Activated T-cell treated with anti-CD3 and anti-CD28 coated beads for 4 hours (primary cell): ENCODE results near the gene MGAT3.
"Not testable (repeated sequence)": the region's sequence is repeated elsewhere in the genome, so short reads cannot be mapped to it uniquely, and the experiment has no call there.

Experiments
- DNase-seq: peaks from one replicate; pipeline ENCODE4 v3.0.0-alpha.2; 2020

MGAT3 gene

DNA sequence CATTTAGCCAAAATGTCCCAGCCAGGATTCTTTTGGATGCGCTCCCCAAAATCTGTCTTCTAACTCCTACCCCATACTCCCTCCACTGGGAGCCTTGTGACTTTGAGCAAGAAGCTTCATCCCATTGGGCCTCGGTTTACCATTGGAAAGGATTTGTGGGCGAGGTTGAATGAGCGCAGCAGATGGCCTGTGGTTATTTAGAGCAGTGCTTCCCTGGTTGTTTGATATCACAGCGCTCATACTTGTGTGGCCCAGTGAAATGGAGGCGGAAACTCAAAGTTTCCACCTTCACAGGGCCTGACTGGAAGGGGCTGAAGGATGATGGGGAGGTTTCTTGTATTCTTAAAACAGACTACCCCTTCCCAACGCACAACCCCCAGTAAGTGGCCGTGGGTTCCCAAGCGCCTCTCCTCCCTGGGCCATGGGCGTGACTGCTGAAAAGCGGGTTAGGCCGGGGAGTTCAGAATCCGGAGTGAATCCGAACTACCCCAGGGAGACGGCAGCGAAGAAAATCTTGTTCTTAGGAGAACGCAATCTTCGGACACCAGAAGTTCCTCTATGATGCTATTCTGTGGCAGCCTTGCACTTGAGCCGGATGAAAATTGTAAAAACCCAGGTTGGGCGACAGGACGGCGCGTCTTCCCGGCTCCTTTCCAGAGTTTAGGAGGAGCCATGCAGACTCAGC, 62.3 kb downstream of the MGAT3 start:
- no peak for DNase-seq

DNA sequence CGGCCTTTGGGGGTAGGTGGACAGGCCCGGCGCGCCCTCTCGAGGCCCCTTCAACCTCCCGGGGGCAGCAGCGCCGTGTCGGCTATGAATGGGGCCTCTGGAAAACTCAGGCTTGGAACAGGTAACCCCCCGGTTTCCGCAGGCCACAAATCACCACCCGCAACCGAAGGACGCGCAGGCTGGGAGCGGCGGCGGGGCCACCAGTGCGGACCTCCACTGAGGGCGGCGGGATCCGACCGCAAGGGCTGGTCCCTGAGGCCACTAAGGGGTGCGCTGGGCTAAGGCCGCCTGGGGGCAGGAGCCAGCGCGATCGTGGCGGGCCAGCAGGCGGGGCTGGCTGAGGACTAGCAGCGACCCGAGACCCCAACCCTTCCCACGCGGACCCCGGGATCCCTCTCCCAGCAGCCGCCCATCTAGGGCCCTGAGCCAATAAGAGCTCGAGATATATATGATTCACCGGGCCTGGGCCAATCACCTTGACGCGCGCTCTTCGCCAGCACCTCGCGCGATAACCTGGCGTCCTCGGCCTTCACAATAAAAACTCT, 62.9 kb downstream of the MGAT3 start:
- DNase-seq: peak; percentile 93

DNA sequence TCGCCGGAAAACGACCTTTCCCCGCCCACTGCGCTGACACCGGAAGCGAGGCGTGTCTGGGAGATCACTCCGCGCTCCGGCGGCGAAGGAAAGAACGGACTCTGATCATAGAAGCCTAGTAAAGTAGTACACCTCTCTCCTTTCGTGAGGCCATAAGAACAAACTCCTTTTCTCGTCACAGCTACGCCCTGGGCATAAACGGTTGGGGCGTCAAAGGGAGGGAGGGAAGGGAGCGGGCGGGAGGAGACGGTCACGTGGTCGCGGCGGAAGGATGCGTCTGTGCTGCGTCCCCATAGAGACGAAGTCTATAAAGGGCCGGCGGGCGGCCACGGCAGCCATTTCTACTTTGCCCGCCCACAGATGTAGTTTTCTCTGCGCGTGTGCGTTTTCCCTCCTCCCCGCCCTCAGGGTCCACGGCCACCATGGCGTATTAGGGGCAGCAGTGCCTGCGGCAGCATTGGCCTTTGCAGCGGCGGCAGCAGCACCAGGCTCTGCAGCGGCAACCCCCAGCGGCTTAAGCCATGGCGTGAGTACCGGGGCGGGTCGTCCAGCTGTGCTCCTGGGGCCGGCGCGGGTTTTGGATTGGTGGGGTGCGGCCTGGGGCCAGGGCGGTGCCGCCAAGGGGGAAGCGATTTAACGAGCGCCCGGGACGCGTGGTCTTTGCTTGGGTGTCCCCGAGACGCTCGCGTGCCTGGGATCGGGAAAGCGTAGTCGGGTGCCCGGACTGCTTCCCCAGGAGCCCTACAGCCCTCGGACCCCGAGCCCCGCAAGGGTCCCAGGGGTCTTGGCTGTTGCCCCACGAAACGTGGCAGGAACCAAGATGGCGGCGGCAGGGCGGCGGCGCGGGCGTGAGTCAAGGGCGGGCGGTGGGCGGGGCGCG, 63.7 kb downstream of the MGAT3 start, which contains the start of gene ATF4:
ATF4 (plus strand) TSS at position 337 of the 880 bp plus-strand sequence. CDS start 884 bp downstream, outside the sequence.
- DNase-seq: peak; percentile 89

DNA sequence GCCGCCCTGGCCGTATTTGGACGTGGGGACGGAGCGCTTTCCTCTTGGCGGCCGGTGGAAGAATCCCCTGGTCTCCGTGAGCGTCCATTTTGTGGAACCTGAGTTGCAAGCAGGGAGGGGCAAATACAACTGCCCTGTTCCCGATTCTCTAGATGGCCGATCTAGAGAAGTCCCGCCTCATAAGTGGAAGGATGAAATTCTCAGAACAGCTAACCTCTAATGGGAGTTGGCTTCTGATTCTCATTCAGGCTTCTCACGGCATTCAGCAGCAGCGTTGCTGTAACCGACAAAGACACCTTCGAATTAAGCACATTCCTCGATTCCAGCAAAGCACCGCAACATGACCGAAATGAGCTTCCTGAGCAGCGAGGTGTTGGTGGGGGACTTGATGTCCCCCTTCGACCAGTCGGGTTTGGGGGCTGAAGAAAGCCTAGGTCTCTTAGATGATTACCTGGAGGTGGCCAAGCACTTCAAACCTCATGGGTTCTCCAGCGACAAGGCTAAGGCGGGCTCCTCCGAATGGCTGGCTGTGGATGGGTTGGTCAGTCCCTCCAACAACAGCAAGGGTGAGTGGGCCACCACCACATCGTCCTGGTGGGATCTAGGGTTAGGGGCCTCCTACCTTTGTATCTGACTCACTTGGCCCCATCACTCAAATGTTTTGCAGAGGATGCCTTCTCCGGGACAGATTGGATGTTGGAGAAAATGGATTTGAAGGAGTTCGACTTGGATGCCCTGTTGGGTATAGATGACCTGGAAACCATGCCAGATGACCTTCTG, 64.5 kb downstream of the MGAT3 start:
- DNase-seq: not testable (repeated sequence)

DNA sequence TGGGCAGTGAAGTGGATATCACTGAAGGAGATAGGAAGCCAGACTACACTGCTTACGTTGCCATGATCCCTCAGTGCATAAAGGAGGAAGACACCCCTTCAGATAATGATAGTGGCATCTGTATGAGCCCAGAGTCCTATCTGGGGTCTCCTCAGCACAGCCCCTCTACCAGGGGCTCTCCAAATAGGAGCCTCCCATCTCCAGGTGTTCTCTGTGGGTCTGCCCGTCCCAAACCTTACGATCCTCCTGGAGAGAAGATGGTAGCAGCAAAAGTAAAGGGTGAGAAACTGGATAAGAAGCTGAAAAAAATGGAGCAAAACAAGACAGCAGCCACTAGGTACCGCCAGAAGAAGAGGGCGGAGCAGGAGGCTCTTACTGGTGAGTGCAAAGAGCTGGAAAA, 65.3 kb downstream of the MGAT3 start:
- not testable (repeated sequence) for DNase-seq

DNA sequence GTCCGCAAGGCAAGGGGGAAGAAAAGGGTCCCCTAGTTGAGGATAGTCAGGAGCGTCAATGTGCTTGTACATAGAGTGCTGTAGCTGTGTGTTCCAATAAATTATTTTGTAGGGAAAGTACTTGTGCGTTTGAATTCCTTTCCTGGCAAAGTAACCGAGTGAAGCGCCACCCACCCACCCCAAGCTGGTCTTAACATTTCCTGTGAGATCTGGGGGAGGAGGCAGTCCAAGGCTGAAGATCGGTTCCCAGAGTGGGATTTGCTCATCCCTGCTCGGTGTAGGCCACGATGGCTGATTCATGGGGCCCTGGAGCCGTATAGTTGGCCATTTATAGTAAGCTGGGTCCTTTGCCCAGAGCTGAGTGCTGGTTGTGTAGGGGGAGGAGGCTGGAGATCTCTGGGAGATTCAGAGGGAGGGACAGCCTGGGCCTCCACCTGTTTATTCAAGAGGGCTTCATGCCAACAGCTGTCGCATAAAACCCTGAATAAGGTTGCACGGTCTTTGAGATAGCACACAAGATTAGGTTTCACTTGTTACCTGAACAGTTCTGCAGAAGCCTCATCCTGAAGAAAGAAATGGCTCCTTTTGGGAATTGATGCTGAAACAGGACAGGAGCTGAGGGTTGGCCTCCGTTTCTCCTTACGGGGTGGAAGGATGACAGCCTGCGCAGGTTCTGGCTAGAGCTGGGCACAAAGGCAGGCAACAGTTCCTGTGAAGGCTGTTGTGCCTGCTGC, 65.9 kb downstream of the MGAT3 start:
- no peak for DNase-seq

DNA sequence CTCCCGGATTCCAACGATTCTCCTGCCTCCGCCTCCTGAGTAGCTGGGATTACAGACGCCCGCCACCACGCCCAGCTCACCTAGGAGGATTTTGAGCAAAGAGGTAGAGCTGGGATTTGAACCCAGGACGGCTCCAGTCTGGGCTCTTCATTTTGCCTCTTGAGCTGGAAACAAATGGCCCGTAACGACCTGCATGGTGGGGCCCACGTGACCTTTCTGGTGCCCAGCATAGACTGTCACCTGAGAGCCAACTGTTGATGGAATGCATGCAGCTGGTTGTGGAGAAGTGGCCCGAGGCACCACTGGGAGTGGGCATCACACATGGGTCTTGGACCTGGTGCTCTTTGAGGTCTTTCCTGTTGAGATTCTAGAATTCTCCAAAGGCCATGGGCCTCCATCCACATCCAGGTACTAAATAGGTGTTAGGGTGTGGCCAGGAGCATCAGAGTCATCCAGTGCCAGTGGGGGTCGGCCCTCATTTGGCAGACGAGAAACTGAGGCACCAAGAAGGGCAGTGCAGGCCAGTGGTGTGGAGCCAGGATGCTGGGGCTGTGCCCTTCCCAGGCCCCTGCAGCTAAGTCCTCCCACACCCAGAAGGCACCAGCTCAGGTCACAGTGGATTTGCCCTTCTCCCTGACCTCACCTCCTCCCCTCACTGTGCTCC, 67.4 kb downstream of the MGAT3 start:
- no peak for DNase-seq

DNA sequence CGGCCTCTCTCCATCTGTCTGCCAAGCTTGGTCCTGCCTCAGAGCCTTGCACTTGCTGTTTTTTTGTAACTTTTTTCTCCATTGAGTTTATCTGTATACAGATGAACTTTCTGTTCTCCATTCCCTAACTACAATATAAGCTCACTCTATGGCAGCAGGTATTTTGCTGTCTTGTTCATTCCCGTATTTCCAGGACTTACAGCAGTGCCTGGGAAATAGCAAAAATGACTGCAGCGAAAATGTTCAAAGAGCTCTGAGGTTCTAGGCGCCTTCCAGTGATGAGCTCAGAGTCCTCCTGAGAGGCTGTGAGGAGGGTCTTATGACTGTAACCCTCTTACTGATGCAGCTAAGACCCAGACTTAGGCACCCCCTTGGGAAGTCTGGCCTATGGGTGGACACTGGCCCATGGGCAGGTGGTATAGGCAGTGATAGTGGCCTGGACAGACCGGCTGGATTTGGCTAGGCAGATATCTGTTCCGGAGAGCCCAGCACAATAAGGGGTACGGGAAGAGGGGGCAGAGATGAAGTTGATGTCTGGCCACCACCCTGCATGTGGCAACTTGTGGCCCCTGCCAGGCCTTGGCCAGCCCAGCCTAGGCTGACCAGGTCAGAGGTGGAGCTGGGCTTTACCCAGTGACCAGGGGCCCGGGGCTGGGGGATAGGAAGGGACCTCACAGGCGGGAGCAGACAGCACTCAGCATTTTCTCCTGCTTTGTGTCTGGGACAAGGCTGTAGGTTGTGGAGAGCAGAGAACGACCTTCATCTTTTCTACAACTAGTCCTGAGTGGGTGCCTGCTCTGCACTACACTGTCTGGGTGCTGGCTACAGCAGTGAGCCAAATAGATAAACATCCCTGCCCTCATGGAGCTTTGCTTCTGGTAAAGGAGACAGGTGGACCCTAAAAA, 68.2 kb downstream of the MGAT3 start:
- DNase-seq: no peak

DNA sequence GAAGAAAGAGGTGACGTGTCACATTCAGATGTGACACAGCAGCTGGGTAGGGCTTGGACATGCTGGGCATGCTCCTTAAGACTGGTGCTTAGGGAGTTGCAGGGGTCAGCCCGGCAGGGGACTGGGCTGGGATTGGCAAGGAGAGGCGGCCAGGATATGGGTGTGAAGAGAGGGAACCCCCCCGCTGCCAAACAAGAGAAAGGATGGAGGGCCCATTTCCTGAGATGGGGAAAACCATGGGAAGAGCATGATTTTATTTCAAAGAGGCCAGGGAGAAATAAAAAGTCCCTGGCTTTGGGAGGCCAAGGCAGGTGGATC, 68.8 kb downstream of the MGAT3 start:
- no peak for DNase-seq

DNA sequence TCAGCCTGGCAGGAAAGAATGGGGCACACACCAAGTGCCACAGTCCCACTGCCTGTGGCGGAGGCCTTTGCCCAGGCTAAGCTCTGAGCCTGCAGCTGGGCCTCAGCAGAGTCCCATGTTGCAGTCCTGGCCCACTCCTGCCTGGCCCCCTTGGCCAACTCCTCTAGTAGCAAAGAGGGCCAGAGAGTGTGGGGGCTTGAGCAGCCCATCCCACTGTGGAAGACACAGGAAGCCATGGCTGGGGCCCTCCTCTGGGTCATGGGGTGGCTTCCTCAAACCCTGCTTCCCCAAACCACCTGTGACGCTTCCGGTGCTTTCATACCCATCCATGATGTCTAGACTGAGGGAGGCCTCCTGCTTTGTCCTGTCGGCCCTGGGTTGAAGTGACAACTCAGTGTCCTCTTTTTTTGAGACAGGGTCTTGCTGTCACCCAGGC, 69.9 kb downstream of the MGAT3 start:
- no peak for DNase-seq

DNA sequence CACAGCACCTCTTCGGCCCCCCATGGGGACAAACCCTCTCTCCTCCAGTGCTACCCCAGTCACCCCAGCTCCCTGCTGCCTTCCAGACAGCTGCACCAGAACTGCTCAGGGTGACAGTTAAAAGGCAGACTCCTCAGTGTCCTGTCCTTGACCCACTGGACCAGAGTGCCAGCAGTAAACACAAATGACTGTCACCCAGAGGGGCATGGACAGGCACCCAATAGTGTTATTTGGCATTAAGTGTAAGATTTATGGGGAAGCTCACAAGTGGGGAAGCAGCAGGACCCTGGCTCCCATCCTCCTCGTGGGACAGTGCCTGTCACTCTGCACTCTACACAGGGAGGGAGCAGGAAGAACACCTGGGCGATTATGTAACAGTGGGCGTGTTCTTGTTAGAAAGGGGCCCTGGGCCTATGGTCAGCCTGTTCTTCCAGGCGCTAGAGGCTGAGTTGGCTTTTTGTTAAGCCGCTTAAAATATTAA, 70.7 kb downstream of the MGAT3 start:
- DNase-seq: no peak

DNA sequence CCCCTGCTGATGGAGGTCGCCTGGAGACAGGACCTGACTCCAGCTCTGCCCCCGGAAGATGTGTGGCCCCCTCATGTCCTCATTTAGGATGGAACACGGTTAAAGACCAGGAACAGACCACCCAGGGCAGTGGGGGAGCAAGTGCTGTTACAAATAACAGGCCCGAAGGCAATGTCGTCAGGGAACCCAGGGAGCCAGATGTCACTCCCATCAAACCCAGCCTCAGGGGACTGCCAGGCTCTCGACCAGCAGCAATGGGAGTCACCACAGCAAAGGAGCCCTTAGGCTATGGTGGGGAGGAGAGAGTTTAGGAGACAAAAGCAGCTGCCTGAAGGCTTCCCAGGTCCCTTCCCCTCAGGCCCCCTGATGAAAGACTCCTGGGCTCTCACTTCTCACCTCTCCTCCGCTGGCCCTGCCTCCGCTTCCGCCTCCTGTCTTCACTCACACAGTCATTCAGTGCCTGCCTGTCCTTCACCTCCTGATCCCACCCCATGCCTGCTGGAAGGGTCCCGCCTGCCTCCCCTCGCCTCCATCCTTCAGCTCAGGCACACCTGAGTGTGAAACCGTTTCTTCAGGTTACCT, 71.4 kb downstream of the MGAT3 start:
- DNase-seq: no peak

DNA sequence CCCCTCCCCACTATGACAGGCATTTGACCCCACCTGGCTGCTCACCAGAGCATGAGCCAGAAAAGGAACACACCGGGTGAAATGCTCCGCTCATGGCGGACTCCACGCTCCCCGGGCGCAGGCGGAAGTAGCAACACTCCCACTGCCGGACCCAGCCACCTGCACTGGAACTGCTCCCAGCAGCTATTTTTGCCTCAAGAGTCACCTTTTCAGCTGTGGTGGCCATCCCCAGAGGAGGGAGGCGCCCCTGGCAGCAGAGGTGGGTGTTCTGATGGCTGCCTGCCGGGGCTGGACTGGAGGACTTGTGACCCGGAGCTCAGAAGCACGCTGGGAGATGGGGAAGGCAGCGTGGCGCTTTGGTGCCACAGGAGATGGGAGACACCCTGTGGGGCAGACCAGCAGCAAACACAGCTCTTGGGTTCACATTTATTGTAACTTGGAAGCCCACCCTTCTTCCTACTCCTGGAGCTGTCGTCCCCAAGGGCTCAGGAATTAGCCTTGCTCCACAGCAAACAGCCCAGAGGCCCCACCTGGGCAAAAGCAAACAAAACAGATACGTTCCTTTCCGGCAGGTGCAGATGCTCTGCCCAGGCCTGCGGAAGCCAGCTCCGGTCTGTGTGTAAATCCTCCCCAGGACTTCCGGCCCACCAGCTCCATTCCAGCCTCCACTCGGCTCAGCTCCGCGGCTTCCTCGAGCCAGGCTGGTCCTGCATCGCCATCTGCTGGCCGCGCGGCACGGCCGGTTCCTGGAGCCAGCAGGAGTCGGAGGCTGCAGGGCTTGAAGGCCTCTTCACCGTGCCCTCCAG, 72.1 kb downstream of the MGAT3 start:
- peak; percentile 80 for DNase-seq

DNA sequence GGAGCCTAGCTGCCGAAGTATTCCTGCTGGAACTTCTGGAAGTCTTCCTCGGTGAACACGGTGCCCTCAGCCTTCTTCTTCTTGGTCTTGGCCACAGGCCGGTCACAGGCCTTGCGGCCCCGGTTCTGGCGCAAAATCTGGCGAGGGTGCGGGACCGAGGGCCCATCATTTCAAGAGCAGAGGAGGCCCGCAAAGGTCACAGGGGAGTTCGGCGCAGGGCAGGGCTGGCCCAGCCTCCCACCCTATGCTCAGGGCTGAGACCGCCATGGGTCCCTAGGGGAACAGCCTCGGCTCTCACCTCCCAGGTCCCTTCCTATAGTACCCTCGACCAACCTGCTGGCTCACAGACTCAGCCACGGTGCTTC, 72.7 kb downstream of the MGAT3 start:
- no peak for DNase-seq

DNA sequence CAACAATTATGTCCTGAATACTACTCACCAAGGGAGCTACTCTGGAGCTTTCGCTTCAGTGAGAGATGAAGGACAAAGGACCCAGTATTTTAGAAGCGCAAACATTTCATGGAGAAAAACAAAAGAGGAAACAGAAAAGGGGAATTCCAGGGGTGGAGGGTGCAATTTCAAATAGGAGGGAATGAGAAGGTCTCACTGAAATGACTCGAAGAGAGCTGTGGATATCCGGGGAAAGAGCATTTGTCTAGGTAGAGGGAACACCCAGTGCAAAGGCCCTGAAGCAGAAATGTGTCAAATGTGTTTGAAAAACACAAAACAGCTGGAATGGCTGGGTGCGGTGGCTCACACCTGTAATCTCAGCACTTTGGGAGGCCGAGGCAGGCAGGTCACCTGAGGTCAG, 73.3 kb downstream of the MGAT3 start:
- no peak for DNase-seq

DNA sequence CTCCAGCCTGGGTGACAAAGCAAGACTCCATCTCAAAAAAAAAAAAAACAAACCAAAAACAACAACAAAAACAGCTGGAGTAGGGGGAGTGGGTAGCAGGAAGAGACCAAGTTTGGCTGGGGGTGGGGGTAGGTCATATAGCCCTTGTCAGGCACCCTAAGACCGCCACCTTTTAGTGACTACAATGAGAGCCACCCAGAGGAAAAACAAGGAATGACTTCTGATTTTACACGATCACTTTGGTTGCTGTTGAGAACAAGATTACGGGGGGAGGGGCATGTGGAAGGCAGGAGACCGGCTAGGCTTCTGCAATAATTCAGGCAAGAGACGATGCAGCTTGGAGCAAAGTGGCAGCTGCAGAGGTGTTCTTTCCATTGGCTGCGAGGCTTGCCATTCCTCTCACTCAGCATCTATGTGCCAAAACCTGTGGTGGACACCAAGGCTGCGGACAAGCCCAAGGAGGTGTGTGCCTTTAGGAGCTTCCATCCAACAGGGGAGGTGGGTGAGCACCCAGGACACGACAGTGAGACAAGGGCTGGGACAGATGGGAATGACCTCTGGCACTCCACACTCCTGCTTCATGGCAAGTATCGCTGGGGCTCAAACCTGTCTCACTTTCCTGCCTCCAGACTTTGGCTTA, 74.0 kb downstream of the MGAT3 start:
- no peak for DNase-seq

DNA sequence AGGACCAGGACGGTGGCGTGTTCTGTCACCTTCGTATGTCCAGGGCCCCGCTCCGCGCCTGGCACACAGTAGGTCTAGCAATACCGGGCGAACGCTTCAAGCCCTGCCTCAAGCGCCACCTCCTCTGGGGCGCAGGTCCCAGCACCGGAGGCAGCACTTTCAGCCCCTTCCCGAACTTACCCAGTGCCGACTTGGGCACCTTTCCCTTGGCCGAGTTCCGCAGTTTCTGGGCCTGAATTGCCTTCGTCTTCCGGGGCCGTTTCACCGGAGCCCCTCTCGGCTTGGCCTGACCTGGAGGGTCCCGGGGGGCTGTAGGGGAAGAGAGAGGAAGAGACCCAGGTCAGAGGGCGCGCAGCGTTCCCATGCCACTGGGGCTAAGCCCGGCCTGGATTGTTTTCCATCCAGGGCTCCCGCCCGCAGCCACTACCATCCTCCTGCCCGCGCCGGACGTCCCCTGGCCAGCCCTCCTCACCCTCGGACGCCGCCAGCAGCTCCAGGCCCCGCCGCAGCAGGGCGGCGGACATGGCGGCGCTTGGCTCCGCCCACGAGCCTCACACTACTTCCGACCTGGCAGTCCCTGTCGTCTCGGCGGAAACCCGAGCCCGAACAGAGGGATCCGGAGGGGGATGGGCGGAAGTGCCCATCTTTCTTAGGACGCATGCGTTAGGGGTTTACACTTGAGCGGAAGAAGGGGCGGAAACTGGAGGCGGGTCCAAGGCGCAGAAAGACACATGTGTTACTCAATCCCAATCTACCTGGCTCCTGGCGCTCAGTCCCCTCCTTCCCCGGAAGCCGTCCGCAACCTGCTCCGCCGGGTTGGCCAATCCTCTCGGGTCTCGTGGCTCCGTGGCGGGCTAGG, 75.6 kb downstream of the MGAT3 start, which contains the start of gene RPS19BP1:
RPS19BP1 (minus strand) TSS at position 534 of the 859 bp plus-strand sequence; CDS start at position 524, 10 bp downstream.
- DNase-seq: peak; percentile 99

DNA sequence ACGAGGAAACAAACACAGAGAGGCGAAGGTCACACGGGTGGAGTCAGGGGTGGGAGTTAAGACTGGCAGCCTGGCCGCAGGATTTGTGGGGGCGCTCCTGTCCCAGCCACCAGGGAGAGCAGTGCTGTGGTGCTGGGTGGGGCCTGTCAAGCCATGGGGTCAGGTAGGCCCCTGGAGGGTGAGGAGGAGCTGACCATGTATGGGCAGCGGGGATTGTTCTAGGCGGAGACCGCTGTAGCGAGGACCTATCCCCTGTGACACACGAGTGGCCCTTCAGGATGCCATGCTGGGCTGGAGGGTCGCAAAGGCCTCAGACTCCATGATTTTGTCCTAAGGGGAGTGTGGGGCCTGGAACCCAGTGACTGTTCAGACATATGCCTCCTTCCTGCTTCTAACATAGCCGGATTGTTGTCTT, 77.3 kb downstream of the MGAT3 start:
- DNase-seq: no peak
